GM12892 (cell line): Measurements from ENCODE around the gene LMF2.

Experiments used
- DNase-seq: peaks from one replicate; pipeline ENCODE4 v3.0.0; 2011; ENCODE audit not compliant: insufficient read length
- FAIRE-seq: peaks from 2 replicates; lab custom pipeline; 2011; peaks lifted over from hg19 to GRCh38; lab: Jason Lieb, UNC
- POLR2A ChIP-seq: IDR thresholded peaks from 2 replicates; pipeline ENCODE4 v1.6.1; 2011; ENCODE audit warnings: low read depth, low read length, control low read depth
- POLR2AphosphoS5 ChIP-seq: IDR thresholded peaks from 2 replicates; pipeline ENCODE4 v1.6.1; 2011; ENCODE audit warnings: low read depth, low read length, control low read depth
- TAF1 ChIP-seq: IDR thresholded peaks from 2 replicates; pipeline ENCODE4 v1.6.1; 2011; ENCODE audit warnings: low read depth, mild to moderate bottlenecking, control low read depth, low read length, borderline replicate concordance

The LMF2 gene

DNA sequence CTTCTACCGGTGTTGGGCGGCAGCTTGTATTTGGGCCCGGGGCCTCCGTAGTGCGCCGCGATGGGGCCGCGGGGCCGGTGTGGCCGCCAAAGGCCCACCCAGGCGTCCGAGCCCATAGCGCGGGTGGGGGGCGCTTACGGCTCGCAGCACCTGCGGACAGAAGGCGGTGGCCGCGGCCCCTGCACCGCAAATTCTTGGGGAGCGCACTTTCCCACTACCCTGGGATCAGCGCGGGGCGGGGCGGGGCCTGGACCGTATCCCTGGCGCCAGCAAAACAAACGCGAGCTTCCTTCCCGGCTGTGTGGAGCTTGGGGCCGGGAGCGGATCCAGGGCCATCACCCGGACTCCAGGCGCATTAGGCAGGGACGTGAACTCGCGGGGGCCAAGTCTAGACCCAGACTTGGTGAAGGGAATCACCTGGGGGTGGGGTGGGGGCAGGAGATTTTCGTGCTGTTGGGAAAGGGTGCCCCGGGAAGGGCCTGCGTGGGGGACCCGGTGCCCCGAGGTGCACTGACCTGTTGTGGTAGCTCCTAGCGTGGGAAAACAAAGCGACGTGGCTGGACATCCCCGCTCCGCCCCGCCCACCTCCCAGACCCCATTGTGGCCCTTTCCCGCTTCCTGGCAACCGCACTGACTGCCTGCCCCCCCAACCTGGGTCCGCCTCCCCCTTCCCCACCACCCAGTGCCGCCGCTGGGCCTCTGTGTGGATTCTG lies 24.6 kb upstream of the LMF2 start:
- FAIRE-seq (peak; percentile 87), DNase-seq (peak; percentile 23)
- TF ChIP-seq TAF1 (no peak), POLR2A (0 out of 2 replicates have a peak, but pooled peaks have one; percentile 38), POLR2AphosphoS5 (no peak)

DNA sequence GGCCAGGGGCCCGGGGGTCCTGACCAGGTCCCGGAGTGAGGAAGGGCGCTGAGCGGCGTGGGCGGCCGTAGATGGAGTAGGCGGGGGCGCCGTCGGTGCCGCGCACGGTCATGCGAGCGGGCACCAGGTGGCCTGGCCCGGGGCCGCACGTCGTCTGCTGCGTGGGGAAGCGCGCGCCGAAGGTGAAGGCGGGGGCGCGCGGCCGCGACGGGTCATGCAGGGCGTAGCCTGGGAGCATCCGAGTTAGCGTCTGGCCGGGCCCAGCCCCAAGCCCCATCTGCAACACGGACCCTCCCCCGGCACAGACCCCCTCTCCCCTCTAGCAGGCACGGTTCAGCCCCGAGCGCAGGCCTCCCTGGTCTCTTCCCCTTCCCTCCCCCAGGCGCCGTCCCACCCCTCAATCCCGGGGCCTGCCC lies 24.1 kb upstream of the LMF2 start:
- FAIRE-seq (no peak), DNase-seq (peak; percentile 63)
- peak; percentile 38; the same call in 1 of the 2 replicates for TF ChIP-seq POLR2A
- TF ChIP-seq TAF1 = no peak; the same call in 1 of the 2 replicates
- peak; percentile 19 for TF ChIP-seq POLR2AphosphoS5

DNA sequence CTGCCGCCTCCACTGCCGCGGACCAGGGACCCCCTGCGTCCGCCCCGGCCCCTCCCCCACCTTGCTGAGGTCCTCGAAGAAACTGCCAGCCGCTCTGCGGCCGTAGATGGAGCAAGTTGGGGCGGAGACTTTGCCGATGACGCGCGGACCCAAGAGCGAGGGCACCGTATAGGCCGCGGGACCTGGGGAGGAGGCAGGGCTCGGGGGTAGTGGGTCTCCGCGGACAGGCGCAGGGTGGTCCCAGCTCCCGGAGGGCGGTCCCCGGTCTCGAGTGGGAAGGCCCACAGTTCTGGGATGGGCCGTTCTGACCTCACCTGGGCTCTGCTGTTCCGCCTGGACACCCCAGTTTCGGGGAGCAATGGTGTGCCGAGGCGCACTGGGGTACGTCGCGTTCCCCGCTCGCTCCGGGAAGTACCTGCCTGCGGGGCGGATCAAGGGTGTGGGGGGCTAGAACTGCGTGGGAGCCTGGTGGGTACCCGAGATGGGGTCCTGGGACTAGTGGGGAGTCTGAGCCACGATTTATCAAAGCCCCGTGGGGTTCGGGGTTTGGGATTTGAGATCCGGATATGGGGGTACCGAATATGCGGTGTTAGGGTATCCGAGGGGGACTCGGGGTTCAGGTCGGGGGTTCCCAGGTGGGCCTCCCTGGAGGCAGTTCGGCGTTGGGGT lies 23.5 kb upstream of the LMF2 start:
- TF ChIP-seq POLR2AphosphoS5 (peak; percentile 89), POLR2A (peak; percentile 77), TAF1 (peak; percentile 74)
- DNase-seq (peak; percentile 75), FAIRE-seq (peak; percentile 97)

DNA sequence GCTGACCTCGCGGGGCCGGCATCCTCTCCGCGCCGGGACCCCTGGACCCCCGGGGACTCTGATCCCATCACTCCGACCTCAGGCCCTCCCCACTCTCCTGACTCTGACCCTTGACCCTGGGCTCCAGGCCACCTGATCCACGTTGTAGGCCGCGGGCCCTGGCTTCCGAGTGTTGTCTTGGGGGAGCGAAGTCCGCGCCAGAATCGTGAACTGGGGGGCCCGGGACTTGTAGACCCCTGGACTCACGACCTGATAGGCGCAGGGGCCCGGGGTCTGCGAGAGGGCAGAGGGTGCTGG lies 23.0 kb upstream of the LMF2 start:
- TF ChIP-seq POLR2A (no peak), POLR2AphosphoS5 (no peak), TAF1 (no peak)
- DNase-seq = no peak
- no peak for FAIRE-seq

- TF ChIP-seq POLR2AphosphoS5 (no peak), POLR2A (peak; percentile 44; the same call in 1 of the 2 replicates), TAF1 (peak; percentile 49; the same call in 1 of the 2 replicates)
- FAIRE-seq (no peak), DNase-seq (peak; percentile 85)
These were observed 22.5 kb upstream of the LMF2 start, which contains the start of gene TYMP for GRCh38 chr22:50529897-50530579. Gene TYMP, minus strand, starts transcription at chr22:50530012. Its CDS starts 303 bp downstream, at chr22:50529709.

DNA sequence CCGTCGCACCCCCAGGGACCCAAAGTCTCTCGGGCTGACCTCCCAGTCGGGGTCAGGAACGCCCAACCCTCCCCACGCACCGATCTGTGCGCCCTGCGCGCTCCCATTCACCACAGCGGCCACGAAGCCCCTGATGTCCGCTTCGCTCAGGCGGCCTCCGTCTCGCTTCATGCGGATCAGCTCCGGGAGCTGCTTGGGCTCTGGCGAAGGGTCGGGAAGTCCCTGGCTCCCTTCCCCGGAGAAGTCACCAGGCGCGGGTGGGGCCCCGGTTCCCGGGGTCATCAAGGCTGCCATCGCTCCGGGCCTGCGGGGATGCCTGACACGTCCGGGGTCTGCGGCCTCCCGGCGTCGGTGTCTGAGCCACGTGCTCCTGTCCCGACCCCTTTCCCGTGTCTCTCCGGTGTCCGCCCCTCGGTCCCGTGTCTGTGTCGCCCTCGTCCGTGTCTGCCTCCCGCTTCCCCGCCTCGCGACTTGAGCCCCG lies 22.0 kb upstream of the LMF2 start:
- TF ChIP-seq POLR2AphosphoS5 (peak; percentile 51), POLR2A (peak; percentile 16; the same call in 1 of the 2 replicates), TAF1 (no peak)
- DNase-seq (no peak), FAIRE-seq (peak; percentile 5)

DNA sequence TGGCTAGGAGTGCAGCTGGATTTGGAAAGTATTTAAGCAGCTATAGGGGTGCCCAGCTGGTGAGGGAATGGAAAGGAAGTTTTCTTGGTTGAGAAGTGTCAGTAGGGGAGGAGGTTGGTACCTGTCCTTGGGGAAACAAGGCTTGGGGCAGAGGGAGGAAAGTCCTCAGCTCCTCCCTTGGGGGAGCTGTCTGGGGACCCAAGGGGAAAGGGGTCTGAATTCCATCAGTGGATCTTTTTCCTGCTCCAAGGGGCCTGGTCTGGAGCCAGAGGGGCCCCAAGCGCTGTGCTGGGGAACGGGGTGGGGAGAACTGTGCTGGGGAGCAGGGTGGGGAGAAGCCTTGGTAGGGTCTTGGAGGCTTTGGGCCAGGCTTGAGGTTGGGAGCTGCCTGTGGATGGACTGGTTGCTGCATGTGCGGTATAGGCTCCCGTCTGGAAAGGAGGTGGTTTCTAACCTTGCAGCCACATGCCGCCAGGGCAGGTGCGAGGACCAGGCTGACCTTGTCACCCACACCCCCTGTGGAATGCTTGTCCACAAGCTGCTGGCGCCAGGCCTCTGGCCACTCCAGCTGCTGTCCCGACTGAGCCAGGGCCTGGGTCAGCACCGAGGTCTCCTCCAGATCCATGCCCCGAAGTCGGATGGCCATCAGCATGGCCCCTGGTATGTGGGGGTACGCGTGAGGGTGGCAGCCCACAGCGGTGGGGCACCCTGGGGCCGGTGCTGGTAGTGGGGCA lies 21.3 kb upstream of the LMF2 start:
- DNase-seq (no peak), FAIRE-seq (peak; percentile 63)

GRCh38 chr22:50527921-50528681 lies 20.6 kb upstream of the LMF2 start:
- FAIRE-seq = no peak
- TF ChIP-seq TAF1 = no peak
- 0 out of 2 replicates have a peak, but pooled peaks have one; percentile 48 for TF ChIP-seq POLR2AphosphoS5
- DNase-seq = no peak

More for the DNA sequence above, 21.3 kb upstream of the LMF2 start:
- TF ChIP-seq POLR2AphosphoS5 (no peak; the same call in 1 of the 2 replicates), POLR2A (peak; percentile 9; the same call in 1 of the 2 replicates), TAF1 (no peak)

DNA sequence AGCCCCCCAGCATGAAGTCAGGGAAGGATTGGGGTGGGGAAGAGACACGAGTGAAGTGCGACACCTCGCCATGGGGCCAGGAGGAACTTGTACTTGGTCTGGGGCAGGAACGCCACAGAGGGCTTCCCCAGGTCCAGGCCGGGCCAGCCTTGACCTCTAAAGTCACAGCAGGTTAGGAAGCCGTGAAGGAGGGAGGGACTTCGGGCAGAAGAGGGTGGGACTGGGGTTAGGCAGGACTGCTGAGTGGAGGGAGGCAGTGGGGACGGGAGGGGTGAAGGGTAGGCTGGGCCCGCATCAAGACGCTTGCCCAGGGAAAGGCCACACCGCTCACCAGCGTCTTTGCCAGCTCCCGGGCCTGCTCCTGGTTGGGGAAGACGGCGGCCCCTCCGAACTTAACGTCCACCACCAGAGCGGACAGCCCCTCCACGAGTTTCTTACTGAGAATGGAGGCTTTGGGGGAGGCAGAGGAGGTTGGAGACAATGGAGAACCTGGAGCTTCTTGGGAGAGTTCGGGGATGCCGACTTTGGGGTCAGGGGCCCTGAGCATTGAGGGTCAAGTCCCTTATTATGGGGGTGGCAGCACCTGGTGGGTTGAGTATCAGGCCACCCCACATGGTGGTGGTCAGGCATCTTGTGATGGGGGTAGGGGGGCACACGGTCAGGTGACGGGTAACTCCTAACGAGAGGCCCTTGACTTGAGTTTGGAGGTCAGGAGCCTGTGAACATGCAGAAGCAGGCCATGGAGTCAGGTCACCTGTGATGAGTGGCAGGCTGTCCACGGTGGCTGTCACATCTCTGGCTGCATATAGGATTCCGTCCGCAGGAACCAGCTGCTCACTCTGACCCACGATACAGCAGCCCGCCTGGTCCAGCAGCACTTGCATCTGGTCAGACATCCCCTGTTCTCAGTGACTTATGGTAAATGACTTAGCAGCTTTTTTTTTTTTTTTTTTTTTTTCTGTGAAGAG lies 19.6 kb upstream of the LMF2 start:
- peak; percentile 95 for FAIRE-seq
- TF ChIP-seq POLR2AphosphoS5 (peak; percentile 1), POLR2A (peak; percentile 54), TAF1 (no peak)

More for the DNA sequence above, 19.6 kb upstream of the LMF2 start:
- DNase-seq = no peak
